Liver (tissue), 3 donors: ENCODE results near the gene PM20D1.

Experiments used
- EGR1 ChIP-seq, 2 donors: IDR thresholded peaks; 2 replicates each; pipeline ENCODE4 v1.6.1; 2016 to 2018; ENCODE audit warnings: antibody characterized with exemption in 2 of 2, low read depth in 2 of 2
- GABPA ChIP-seq, 2 donors: IDR thresholded peaks in 1 of 2; conservative IDR thresholded peaks in 1 of 2; 2 replicates each; pipeline ENCODE4 v1.6.1; 2016; ENCODE audit warnings: antibody characterized with exemption in 2 of 2, mild to moderate bottlenecking in 1 of 2, moderate library complexity in 1 of 2
- HNF4G ChIP-seq: IDR thresholded peaks from 2 replicates; pipeline ENCODE4 v1.6.1; 2016; ENCODE audit warnings: antibody characterized with exemption
- JUND ChIP-seq, 2 donors: IDR thresholded peaks; 2 replicates each; pipeline ENCODE4 v1.6.1; 2016; ENCODE audit warnings: antibody characterized with exemption in 2 of 2
- RAD21 ChIP-seq, 2 donors: IDR thresholded peaks; 2 replicates each; pipeline ENCODE4 v1.6.1; 2016; ENCODE audit warnings: antibody characterized with exemption in 2 of 2, mild to moderate bottlenecking in 2 of 2
- RXRA ChIP-seq, 2 donors: IDR thresholded peaks; 2 replicates each; pipeline ENCODE4 v1.6.1; 2017 to 2018; ENCODE audit warnings: antibody characterized with exemption in 2 of 2, mild to moderate bottlenecking in 1 of 2
- SP1 ChIP-seq: IDR thresholded peaks from 2 replicates; pipeline ENCODE4 v1.6.1; 2018; ENCODE audit warnings: antibody characterized with exemption, mild to moderate bottlenecking
- YY1 ChIP-seq: IDR thresholded peaks from 2 replicates; pipeline ENCODE4 v1.6.1; 2016; ENCODE audit warnings: antibody characterized with exemption, mild to moderate bottlenecking
- TF ChIP-seq, protein P1 (sequence below): fragments of 150-350 bp; IDR thresholded peaks from 2 replicates; pipeline ENCODE4 v1.5.1; 2017; ENCODE audit warnings: improper control_type of control experiment, low read depth, low read length; ENCODE audit not compliant: missing input control
- TF ChIP-seq, protein P2 (sequence below): IDR thresholded peaks from 2 replicates; pipeline ENCODE4 v1.6.1; 2016; ENCODE audit warnings: antibody characterized with exemption
- TF ChIP-seq, protein P3 (sequence below): IDR thresholded peaks from 2 replicates; pipeline ENCODE4 v1.6.1; 2016; ENCODE audit warnings: antibody characterized with exemption
- TF ChIP-seq, protein P4 (sequence below): IDR thresholded peaks from 2 replicates; pipeline ENCODE4 v1.6.1; 2016; ENCODE audit warnings: antibody characterized with exemption, mild to moderate bottlenecking
- TF ChIP-seq, protein P5 (sequence below): IDR thresholded peaks from 2 replicates; pipeline ENCODE4 v1.6.1; 2016; ENCODE audit warnings: antibody characterized with exemption
- donor health status: healthy.
- donor health status: healthy.

DNA sequence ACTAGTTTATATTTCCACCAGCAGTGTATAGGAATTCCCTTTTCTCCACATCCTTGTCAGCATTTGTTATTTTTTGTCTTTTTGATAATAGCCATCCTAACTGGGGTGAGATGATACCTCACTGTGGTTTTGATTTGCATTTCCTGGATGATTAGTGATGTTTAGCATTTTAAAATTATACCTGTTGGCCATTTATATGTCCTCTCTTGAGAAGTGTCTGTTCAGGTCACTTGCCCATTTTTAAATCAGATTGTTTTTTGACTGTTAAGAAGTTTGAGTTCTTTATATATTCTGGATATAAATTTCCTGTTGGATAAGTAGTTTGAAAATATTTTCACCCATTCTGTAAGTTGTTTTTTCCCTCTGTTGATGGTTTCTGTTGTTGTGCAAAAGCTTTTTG, 31.0 kb upstream of the PM20D1 start:
- TF ChIP-seq YY1, result no peak
- TF ChIP-seq JUND (IDR thresholded peaks at IDR 0.05), result no peak
- TF ChIP-seq, protein P1, sequence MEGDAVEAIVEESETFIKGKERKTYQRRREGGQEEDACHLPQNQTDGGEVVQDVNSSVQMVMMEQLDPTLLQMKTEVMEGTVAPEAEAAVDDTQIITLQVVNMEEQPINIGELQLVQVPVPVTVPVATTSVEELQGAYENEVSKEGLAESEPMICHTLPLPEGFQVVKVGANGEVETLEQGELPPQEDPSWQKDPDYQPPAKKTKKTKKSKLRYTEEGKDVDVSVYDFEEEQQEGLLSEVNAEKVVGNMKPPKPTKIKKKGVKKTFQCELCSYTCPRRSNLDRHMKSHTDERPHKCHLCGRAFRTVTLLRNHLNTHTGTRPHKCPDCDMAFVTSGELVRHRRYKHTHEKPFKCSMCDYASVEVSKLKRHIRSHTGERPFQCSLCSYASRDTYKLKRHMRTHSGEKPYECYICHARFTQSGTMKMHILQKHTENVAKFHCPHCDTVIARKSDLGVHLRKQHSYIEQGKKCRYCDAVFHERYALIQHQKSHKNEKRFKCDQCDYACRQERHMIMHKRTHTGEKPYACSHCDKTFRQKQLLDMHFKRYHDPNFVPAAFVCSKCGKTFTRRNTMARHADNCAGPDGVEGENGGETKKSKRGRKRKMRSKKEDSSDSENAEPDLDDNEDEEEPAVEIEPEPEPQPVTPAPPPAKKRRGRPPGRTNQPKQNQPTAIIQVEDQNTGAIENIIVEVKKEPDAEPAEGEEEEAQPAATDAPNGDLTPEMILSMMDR, result no peak
- TF ChIP-seq, protein P2, sequence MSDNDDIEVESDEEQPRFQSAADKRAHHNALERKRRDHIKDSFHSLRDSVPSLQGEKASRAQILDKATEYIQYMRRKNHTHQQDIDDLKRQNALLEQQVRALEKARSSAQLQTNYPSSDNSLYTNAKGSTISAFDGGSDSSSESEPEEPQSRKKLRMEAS, result no peak
- TF ChIP-seq, protein P3, sequence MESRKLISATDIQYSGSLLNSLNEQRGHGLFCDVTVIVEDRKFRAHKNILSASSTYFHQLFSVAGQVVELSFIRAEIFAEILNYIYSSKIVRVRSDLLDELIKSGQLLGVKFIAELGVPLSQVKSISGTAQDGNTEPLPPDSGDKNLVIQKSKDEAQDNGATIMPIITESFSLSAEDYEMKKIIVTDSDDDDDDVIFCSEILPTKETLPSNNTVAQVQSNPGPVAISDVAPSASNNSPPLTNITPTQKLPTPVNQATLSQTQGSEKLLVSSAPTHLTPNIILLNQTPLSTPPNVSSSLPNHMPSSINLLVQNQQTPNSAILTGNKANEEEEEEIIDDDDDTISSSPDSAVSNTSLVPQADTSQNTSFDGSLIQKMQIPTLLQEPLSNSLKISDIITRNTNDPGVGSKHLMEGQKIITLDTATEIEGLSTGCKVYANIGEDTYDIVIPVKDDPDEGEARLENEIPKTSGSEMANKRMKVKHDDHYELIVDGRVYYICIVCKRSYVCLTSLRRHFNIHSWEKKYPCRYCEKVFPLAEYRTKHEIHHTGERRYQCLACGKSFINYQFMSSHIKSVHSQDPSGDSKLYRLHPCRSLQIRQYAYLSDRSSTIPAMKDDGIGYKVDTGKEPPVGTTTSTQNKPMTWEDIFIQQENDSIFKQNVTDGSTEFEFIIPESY, result no peak
- TF ChIP-seq EGR1 (IDR thresholded peaks at IDR 0.05; ENCODE audit: low read depth in 2 of 2), result no peak
- TF ChIP-seq, protein P4, sequence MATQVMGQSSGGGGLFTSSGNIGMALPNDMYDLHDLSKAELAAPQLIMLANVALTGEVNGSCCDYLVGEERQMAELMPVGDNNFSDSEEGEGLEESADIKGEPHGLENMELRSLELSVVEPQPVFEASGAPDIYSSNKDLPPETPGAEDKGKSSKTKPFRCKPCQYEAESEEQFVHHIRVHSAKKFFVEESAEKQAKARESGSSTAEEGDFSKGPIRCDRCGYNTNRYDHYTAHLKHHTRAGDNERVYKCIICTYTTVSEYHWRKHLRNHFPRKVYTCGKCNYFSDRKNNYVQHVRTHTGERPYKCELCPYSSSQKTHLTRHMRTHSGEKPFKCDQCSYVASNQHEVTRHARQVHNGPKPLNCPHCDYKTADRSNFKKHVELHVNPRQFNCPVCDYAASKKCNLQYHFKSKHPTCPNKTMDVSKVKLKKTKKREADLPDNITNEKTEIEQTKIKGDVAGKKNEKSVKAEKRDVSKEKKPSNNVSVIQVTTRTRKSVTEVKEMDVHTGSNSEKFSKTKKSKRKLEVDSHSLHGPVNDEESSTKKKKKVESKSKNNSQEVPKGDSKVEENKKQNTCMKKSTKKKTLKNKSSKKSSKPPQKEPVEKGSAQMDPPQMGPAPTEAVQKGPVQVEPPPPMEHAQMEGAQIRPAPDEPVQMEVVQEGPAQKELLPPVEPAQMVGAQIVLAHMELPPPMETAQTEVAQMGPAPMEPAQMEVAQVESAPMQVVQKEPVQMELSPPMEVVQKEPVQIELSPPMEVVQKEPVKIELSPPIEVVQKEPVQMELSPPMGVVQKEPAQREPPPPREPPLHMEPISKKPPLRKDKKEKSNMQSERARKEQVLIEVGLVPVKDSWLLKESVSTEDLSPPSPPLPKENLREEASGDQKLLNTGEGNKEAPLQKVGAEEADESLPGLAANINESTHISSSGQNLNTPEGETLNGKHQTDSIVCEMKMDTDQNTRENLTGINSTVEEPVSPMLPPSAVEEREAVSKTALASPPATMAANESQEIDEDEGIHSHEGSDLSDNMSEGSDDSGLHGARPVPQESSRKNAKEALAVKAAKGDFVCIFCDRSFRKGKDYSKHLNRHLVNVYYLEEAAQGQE, result no peak
- TF ChIP-seq RAD21 (IDR thresholded peaks at IDR 0.05), result no peak
- TF ChIP-seq, protein P5, sequence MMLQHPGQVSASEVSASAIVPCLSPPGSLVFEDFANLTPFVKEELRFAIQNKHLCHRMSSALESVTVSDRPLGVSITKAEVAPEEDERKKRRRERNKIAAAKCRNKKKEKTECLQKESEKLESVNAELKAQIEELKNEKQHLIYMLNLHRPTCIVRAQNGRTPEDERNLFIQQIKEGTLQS, result no peak
- TF ChIP-seq SP1, result no peak
- TF ChIP-seq HNF4G, result no peak
- no peak for TF ChIP-seq GABPA (IDR thresholded peaks at IDR 0.05 in 1 of 2, conservative IDR thresholded peaks at IDR 0.05 in 1 of 2)
- no peak for TF ChIP-seq RXRA (IDR thresholded peaks at IDR 0.05)
